ENCODE data around the gene LIF. TPM values are rescaled to one million over a fixed set of nuclear protein-coding genes. Genes with fewer than 3 reads are reported as not detected.
A peak's percentile ranks its signal among the peaks of the same experiment; 100 is the strongest.

Gene LIF
- total RNA-seq, 4 donors from 2014 or later = 4.0 to 5.2 (median 4.4) TPM

- Histone ChIP-seq H3K36me3 (no peaks in the 10 kb centered on the region), H3K27me3 (no peaks in the 10 kb centered on the region), H3K27ac (no peak overlapping the region), H3K9me3 (no peaks in the 10 kb centered on the region), H3K4me3 (no peak overlapping the region), H3K4me1 (peaks cover 6 to 14% (median 9%) of the 10 kb centered on the region in 4 donors)
- intact Hi-C loops (cut with DNase I; ENCODE audit: low total_unique reads) = no loop called here
- TF ChIP-seq POLR2A (IDR thresholded peaks at IDR 0.05) = no peak
- TF ChIP-seq EP300 (IDR thresholded peaks at IDR 0.05; ENCODE audit: low read depth) = no peak
- TF ChIP-seq POLR2AphosphoS5 (IDR thresholded peaks at IDR 0.05) = no peak
- no peak for TF ChIP-seq CTCF (IDR thresholded peaks at IDR 0.05)
- DNase-seq = no peak
- in situ Hi-C loops (cut with MboI; ENCODE audit: low pct_ligation_motif_present in 1 of 4, low pct_unique_long_range_greater_than_20kb in 1 of 4, low sequenced_read_pairs in 3 of 4) = loop anchor here in 2 of 4 donors (10.0 to 25.0 kb wide), 2 partner anchors 105 to 107 kb away; partner anchors contain the start of genes RNF215 (in 2 of the 2) and SEC14L2 (in 1 of the 2)
- WGBS, 2 donors (ENCODE audit: low coverage in 1 of 2) = 86 to 100% methylated on average over 3 to 5 of the region's 5 CpGs
Measured at GRCh38 chr22:30279932-30280331, 33.4 kb upstream of the LIF start.

- H3K4me3 ChIP-seq = no peak overlapping the region
- in situ Hi-C loops (cut with MboI; ENCODE audit: low pct_ligation_motif_present in 1 of 4, low pct_unique_long_range_greater_than_20kb in 1 of 4, low sequenced_read_pairs in 3 of 4) (loop anchor here in 1 of 4 donors (25.0 kb wide), 1 partner anchor 108 kb away; the partner anchor contains the start of genes RNF215 and SEC14L2), intact Hi-C loops (cut with DNase I; ENCODE audit: low total_unique reads) (no loop called here)
- no peaks in the 10 kb centered on the region for H3K36me3 ChIP-seq
- H3K4me1 ChIP-seq = peaks cover 6 to 14% (median 9%) of the 10 kb centered on the region in 4 donors
- H3K27me3 ChIP-seq = no peaks in the 10 kb centered on the region
- no peak for DNase-seq
- WGBS, 2 donors (ENCODE audit: low coverage in 1 of 2) = 60 to 100% methylated on average over 1 to 12 of the region's 16 CpGs
- H3K27ac ChIP-seq = no peak overlapping the region
- TF ChIP-seq CTCF (IDR thresholded peaks at IDR 0.05) = no peak
- no peak for TF ChIP-seq POLR2AphosphoS5 (IDR thresholded peaks at IDR 0.05)
- no peak for TF ChIP-seq EP300 (IDR thresholded peaks at IDR 0.05; ENCODE audit: low read depth)
- no peak for TF ChIP-seq POLR2A (IDR thresholded peaks at IDR 0.05)
- H3K9me3 ChIP-seq = no peaks in the 10 kb centered on the region
Measured at GRCh38 chr22:30279046-30279788, 32.7 kb upstream of the LIF start.

GRCh38 chr22:30277547-30278344 is 31.2 kb upstream of the LIF start:
- TF ChIP-seq POLR2AphosphoS5 (IDR thresholded peaks at IDR 0.05) (no peak), POLR2A (IDR thresholded peaks at IDR 0.05) (no peak), CTCF (IDR thresholded peaks at IDR 0.05) (no peak), EP300 (IDR thresholded peaks at IDR 0.05; ENCODE audit: low read depth) (no peak)
- no peak for DNase-seq
- WGBS, 2 donors (ENCODE audit: low coverage in 1 of 2) = 50 to 60% methylated on average over 4 to 14 of the region's 14 CpGs
- in situ Hi-C loops (cut with MboI; ENCODE audit: low pct_ligation_motif_present in 1 of 4, low pct_unique_long_range_greater_than_20kb in 1 of 4, low sequenced_read_pairs in 3 of 4) = loop anchor here in 1 of 4 donors (25.0 kb wide), 1 partner anchor 110 kb away; the partner anchor contains the start of genes RNF215 and SEC14L2
- Histone ChIP-seq H3K27ac (peak overlapping the region; percentile 36 to 62 (median 54)), H3K9me3 (no peaks in the 10 kb centered on the region), H3K4me1 (peaks cover 6 to 14% (median 9%) of the 10 kb centered on the region in 4 donors), H3K27me3 (no peaks in the 10 kb centered on the region), H3K4me3 (no peak overlapping the region), H3K36me3 (no peaks in the 10 kb centered on the region)
- intact Hi-C loops (cut with DNase I; ENCODE audit: low total_unique reads) = no loop called here

- H3K27ac ChIP-seq = no peak overlapping the region
- WGBS, 2 donors (ENCODE audit: low coverage in 1 of 2) = 68% methylated on average over 8 of the region's 8 CpGs; no CpG with 5 or more reads in 1 of the 2 donors
Measured at GRCh38 chr22:30276039-30276438, 29.5 kb upstream of the LIF start.

More at GRCh38 chr22:30276039-30276438, 29.5 kb upstream of the LIF start:
- H3K4me3 ChIP-seq = no peak overlapping the region
- H3K36me3 ChIP-seq = no peaks in the 10 kb centered on the region
- H3K27me3 ChIP-seq = no peaks in the 10 kb centered on the region
- intact Hi-C loops (cut with DNase I; ENCODE audit: low total_unique reads) = no loop called here
- no peak for DNase-seq
- TF ChIP-seq POLR2AphosphoS5 (IDR thresholded peaks at IDR 0.05) (no peak), POLR2A (IDR thresholded peaks at IDR 0.05) (no peak), EP300 (IDR thresholded peaks at IDR 0.05; ENCODE audit: low read depth) (no peak), CTCF (IDR thresholded peaks at IDR 0.05) (no peak)
- H3K9me3 ChIP-seq = no peaks in the 10 kb centered on the region
- in situ Hi-C loops (cut with MboI; ENCODE audit: low pct_ligation_motif_present in 1 of 4, low pct_unique_long_range_greater_than_20kb in 1 of 4, low sequenced_read_pairs in 3 of 4) = loop anchor here in 1 of 4 donors (25.0 kb wide), 1 partner anchor 111 kb away; the partner anchor contains the start of genes RNF215 and SEC14L2
- H3K4me1 ChIP-seq = peaks cover 6 to 14% (median 9%) of the 10 kb centered on the region in 4 donors
